Activated CD8-positive, alpha-beta memory T cell treated with anti-CD3 and anti-CD28 coated beads, Interleukin-2, amount 50 U/mL, for 4 hours (primary cell): ENCODE results near the gene DNAAF3.
"Not testable (repeated sequence)": the region's sequence is repeated elsewhere in the genome, so short reads cannot be mapped to it uniquely, and the experiment has no call there.

Experiments used
- DNase-seq: peaks from one replicate; pipeline ENCODE4 v3.0.0-alpha.2; 2020

The DNAAF3 gene

GRCh38 chr19:55175117-55175867 lies 8.9 kb upstream of the DNAAF3 start:
- DNase-seq = no peak

DNA sequence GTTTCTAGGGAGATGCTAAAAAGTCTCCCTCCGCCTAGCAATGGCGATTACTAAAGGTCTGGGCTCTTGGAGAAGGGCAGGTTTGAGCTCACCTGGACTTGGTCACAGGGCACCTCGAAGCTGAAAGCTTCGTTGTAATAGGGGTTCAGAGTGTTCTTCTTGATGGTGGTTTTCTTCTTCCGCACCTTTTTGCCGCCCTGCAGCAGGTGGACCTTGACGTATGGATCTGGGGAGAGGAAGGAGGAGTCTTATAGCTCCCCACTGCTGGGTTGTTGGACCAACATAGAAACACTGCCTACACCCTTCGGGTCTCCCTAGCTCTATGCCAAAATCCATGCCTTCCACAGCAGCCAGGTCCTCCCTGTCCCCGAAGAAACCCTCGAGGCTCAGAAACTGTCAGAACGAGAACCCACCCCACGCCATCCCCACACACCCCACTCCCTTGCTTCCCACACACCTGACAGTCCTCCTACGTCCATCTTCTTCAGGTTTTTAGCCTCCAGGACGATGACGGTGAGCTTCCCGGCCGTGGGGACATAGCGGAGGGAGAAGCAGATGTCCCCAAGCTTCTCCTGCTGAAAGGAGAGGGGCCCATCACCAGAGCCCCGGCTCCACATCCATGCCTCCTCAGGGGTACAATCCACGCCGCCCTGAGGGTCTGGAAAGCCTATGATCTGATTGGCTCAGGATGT lies 8.2 kb upstream of the DNAAF3 start:
- DNase-seq = no peak

DNA sequence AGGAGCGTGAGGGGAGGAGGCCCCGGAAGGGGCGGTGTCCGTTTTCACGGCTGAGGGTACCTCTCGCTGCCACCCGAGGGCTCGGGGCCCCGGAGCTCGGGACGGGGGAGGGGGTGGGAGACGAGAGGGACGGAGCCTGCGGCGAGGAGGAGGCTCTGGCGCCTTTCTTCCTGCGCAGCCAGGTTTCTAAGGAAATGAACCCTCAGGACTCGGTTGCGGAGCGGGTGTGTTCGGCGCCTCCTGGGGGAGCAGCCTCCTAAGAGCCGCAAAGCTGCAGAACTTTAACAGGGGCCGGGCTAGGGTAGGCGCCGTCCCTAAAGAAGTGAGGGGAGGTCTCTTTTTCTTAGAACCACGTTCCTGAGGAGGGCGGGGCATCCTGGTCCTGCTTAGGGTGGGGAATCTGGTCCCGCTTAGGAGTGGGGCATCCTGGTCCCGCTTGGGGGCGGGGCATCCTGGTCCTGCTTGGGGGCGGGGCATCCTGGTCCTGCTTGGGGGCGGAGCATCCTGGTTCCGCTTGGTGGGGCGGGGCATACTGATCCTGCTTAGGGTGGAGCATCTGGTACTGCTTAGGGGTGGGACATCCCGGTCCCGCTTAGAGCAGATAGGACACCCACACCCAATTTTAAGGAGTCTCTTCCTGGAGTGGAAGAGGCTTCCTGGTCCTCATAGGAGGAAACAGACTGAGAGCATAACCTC lies 7.4 kb upstream of the DNAAF3 start:
- DNase-seq = no peak

DNA sequence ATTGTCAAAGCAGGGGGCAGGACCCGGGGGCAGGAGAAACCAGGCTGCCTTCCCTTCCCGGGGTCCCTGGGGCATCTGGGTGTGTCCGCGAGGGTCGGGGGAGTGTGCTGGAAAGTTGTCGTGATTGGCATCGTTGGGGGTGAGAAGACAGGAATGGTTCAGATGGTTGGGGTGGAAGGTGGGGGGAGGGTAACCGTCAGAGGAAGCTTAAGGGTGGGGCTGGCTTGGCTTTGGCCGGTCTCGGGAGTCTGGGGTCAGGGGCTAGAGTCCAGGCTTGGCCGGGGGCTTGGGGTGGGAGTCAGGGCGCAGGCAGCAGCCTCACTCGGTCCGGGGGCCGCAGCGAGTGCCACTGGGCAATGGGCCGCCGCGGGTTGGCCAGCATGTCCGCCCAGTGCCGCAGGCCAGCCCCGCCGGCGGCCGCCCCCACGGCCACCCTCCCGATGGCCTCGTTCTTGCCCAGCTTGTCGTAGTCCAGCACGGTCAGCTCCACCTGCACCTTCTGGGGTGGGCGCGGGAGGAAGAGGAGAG lies 6.8 kb upstream of the DNAAF3 start:
- DNase-seq = no peak

DNA sequence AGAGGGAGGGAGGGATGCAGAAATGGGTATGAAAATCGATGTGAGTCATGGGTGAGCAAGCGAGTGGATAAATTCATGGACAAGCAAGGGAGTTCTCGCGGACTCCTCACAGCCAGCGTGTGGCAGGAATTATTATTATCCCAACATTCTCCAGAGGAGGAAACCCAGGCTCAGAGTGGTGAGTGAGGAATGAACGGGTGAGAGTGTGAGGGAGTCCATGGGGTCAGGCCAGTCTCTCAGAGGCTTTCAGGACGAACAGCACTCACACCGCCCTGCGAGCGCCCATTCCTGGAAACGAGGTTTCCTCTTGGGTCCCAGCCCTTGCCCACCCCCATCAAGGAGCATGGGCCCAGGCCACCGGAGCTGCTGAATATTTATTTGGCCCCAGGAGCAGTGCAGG lies 6.3 kb upstream of the DNAAF3 start:
- DNase-seq = no peak

GRCh38 chr19:55172318-55172717 lies 5.9 kb upstream of the DNAAF3 start:
- not testable (repeated sequence) for DNase-seq

DNA sequence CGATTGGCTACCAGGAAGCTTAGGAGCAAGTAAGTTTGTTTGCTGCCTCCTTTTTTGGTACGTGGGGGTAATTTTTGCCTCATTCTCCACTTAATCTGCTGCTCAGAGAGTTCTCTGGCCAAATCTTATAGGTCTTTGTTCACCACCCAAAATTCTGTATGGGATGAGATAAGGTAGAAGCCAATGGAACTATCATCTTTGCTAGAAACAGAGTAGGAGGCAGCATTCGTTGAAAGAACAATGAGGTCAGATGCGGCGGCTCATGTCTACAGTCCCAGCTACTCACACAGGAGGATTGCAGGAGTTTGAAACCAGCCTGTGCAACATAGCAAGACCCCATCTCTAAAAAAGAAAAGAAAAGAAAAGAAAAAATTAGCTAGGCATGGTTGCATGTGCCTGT lies 5.0 kb upstream of the DNAAF3 start:
- no peak for DNase-seq

- no peak for DNase-seq
Measured at GRCh38 chr19:55169136-55169535, 2.7 kb upstream of the DNAAF3 start.

GRCh38 chr19:55165952-55166529 lies 372 bp downstream of the DNAAF3 start:
- peak; percentile 50 for DNase-seq

- DNase-seq = no peak
Measured at GRCh38 chr19:55161571-55162322, 4.7 kb downstream of the DNAAF3 start.

DNA sequence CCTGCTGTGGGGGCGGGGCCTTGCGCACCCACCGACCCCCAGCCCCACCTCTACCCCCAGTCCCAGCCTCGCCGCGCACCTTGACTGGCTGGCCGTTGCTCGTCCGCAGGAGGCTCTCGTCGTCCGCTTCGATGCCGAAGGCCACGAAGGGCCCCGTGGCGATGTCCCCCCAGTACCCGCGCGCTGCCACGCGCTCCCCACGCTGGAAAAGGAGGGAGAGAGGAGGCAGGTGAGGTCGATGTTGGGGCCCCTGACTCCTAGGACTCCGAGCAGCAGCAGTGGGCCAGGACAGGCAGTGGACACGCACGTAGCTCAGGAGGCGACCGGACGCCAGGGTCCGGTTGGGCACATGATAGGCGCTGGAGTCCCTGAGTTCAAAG lies 5.4 kb downstream of the DNAAF3 start:
- no peak for DNase-seq

GRCh38 chr19:55160128-55160985 lies 6.1 kb downstream of the DNAAF3 start:
- peak; percentile 81 for DNase-seq

- DNase-seq = no peak
Measured at GRCh38 chr19:55158848-55159749, 7.3 kb downstream of the DNAAF3 start.

GRCh38 chr19:55158423-55158822 lies 8.0 kb downstream of the DNAAF3 start:
- no peak for DNase-seq

DNA sequence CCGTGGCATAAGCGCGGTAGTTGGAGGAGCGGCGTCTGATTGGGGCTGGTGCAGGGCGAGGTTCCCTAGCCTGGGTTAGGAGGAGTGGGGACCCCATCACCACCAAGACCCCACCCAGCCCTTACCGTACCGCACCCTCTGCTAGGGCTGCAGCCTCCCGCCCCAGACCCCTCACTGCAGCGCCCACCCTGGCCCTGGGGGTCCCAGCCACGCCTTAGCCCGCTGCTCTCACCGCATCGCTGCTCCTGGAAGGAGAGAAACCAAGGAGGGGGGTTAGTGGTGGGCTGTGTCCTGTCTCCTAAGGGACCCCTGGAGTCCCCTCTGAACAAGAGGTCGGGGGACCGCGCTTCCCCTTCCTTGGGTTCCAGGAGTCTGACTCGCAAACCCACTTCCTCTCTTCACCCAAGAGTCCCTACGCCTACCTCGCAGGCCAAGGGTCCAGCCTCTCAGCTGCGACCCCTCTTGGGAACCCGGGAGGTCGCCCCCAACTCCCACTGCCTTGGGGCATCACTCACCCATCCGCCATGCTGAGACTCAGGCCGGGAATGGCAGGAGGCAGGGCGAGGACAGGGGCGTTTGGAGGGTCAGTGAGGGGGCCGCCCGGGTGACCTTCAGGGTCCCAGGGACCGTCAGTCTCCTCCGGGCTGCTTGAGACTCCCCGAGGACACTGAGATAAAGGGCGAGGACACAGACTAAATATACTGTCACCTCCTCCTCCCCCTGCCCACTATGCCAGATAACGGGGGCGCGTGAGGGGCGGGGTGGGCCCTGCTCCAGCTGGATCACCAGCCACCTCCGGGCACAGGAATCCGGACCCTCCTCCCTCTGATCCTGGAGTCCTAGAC lies 9.1 kb downstream of the DNAAF3 start, which contains the start of gene TNNI3:
TSS of gene TNNI3 (minus strand) at position 669 of the 845 bp plus-strand sequence. CDS start at position 526, 143 bp downstream.
- DNase-seq = no peak

DNA sequence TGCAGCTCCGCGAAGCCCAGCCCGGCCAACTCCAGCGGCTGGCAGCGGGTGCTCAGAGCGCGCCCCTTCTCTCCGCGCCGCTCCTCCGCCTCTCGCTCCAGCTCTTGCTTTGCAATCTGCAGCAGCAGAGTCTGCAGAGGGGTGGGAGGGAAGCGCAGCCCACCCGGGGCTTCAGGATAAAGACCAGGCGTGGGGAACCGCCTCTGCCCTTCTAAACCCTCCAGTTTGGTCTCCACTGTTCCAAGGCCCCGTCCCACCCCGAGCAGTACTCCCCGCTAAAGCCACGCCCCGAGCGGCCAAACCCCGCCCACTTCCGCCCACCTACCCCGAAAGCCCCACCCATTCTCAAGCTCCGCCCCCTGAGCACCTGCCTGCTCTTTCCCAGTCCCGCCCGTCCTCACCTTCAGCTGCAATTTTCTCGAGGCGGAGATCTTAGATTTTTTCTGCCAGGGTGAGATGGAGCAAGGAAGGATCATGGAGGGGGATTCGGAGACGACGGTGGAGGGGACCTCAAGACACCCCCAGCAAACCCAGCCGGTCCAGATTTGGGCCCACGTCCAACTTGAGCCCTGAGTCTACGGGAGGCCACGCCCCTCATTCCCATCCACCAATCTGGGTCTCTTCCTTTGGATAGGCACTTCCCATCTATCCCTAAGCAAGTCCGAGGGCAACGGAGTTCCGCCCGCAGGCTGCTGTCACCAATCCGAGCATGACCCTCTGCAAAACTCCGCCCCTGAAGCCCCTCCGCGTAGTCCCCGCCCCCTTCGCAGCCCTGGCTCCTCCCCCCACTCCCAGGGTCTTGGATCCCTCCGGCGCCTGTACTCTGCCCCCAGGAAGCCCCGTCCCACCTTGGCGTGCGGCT lies 10.0 kb downstream of the DNAAF3 start:
- DNase-seq = no peak

DNA sequence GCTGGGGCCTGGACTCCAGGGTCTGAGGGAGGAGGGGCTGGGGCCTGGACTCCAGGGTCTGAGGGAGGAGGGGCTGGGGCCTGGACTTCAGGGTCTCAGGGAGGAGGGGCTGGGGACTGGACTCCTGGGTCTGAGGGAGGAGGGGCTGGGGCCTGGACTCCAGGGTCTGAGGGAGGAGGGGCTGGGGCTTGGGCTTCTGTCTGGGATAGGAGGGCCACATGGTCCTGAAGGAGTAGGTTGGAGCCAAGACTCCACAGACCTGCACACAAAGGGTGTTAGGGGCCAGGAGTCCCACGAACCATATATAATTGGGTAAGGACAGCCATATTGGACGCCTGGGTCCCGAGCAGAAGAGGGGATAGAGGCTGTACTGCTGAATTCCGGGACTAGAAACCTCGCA lies 10.6 kb downstream of the DNAAF3 start:
- not testable (repeated sequence) for DNase-seq

DNA sequence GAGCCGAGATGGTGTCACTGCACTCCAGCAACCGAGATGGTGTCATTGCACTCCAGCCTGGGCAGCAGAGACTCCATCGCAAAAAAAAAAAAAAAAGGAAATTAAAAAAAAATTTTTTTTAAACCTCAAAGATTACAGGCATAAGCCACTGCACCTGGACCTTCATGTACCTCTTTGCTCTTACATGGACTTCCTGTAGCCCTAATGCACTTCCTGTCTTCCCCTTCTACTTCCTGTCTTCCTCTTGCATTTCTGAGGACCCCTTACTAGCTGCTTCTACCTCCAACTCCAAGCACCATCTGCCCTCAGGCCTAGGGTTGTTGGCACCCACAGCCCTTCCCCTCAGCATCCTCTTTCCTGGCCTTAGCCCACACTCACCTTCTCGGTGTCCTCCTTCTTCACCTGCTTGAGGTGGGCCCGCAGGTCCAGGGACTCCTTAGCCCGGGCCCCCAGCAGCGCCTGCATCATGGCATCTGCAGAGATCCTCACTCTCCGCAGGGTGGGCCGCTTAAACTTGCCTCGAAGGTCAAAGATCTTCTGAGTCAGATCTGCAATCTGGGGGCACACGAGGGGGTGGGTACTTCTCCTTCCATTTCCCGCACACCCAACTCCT lies 12.7 kb downstream of the DNAAF3 start:
- DNase-seq = no peak
